NCI-H1436 treated with DMSO at 0.1 percent for 48 hours (cell line): Measurements from ENCODE around the gene CWC22.
"Not testable (repeated sequence)": the region's sequence is repeated elsewhere in the genome, so short reads cannot be mapped to it uniquely, and the experiment has no call there.

ENCODE experiments used
- DNase-seq: peaks from one replicate; lab custom pipeline; 2025; lab: John Stamatoyannopoulos, UW

The CWC22 gene

GRCh38 chr2:180006781-180007579 lies at the start of gene CWC22:
CWC22 (minus strand) TSS chr2:180007297; CDS start chr2:179993341, 13,956 bp downstream.
- DNase-seq: peak; percentile 74

- DNase-seq: no peak
These were observed 49.4 kb upstream of the CWC22 start for GRCh38 chr2:180056367-180057118.

- DNase-seq: not testable (repeated sequence)
These were observed 47.5 kb upstream of the CWC22 start for GRCh38 chr2:180054576-180054975.

GRCh38 chr2:180050246-180050645 lies 43.1 kb upstream of the CWC22 start:
- DNase-seq: no peak

GRCh38 chr2:180048251-180048650 lies 41.2 kb upstream of the CWC22 start:
- DNase-seq: no peak

GRCh38 chr2:180046776-180047175 lies 39.7 kb upstream of the CWC22 start:
- no peak for DNase-seq

GRCh38 chr2:180046202-180046601 lies 39.1 kb upstream of the CWC22 start:
- DNase-seq: no peak

- DNase-seq: no peak
These were observed 33.2 kb upstream of the CWC22 start for GRCh38 chr2:180040146-180040925.

GRCh38 chr2:180038997-180039396 lies 31.9 kb upstream of the CWC22 start:
- no peak for DNase-seq

GRCh38 chr2:180033993-180034894 lies 27.1 kb upstream of the CWC22 start:
- no peak for DNase-seq

GRCh38 chr2:180029575-180029974 lies 22.5 kb upstream of the CWC22 start:
- no peak for DNase-seq

- no peak for DNase-seq
These were observed 14.8 kb upstream of the CWC22 start for GRCh38 chr2:180021850-180022249.

GRCh38 chr2:180017784-180018183 lies 10.7 kb upstream of the CWC22 start:
- DNase-seq: no peak

- DNase-seq: no peak
These were observed 9.8 kb upstream of the CWC22 start for GRCh38 chr2:180016937-180017336.

- no peak for DNase-seq
These were observed 9.0 kb upstream of the CWC22 start for GRCh38 chr2:180015951-180016709.

- no peak for DNase-seq
These were observed 5.4 kb upstream of the CWC22 start for GRCh38 chr2:180012523-180012922.

GRCh38 chr2:180010701-180011100 lies 3.6 kb upstream of the CWC22 start:
- DNase-seq: no peak

GRCh38 chr2:180006231-180006630 lies 866 bp downstream of the CWC22 start:
- DNase-seq: no peak

- DNase-seq: not testable (repeated sequence)
These were observed 1.6 kb downstream of the CWC22 start for GRCh38 chr2:180005465-180005864.

- DNase-seq: no peak
These were observed 2.4 kb downstream of the CWC22 start for GRCh38 chr2:180004731-180005130.

GRCh38 chr2:180003559-180003958 lies 3.5 kb downstream of the CWC22 start:
- DNase-seq: no peak
